ENCODE measurements around the gene MYEF2.

DNA sequence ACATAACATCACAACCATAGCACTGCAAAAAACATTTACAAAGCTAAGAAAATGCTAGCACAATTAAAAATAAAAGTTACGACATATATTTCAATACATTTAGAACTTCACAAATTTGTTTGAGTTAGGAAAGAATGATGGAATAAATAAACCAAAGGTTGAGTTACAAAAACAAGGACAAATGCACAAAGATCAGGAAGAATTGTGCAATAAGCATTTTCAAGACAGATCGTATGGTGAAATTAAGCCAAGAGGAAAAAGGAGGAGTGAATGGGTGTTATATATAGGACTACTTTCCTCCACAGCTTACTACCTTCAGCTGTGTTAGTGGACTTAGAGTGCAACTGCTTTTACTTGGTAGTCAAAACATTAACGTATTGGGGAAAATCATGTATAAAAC lies 7.4 kb upstream of the MYEF2 start:
- TF ChIP-seq, protein P1, sequence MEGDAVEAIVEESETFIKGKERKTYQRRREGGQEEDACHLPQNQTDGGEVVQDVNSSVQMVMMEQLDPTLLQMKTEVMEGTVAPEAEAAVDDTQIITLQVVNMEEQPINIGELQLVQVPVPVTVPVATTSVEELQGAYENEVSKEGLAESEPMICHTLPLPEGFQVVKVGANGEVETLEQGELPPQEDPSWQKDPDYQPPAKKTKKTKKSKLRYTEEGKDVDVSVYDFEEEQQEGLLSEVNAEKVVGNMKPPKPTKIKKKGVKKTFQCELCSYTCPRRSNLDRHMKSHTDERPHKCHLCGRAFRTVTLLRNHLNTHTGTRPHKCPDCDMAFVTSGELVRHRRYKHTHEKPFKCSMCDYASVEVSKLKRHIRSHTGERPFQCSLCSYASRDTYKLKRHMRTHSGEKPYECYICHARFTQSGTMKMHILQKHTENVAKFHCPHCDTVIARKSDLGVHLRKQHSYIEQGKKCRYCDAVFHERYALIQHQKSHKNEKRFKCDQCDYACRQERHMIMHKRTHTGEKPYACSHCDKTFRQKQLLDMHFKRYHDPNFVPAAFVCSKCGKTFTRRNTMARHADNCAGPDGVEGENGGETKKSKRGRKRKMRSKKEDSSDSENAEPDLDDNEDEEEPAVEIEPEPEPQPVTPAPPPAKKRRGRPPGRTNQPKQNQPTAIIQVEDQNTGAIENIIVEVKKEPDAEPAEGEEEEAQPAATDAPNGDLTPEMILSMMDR (IDR thresholded peaks at IDR 0.05; ENCODE audit: extremely low read depth in 1 of 2, insufficient read depth in 1 of 2, low read depth in 1 of 2, low read length in 2 of 2): no peak
- TF ChIP-seq, protein P2, sequence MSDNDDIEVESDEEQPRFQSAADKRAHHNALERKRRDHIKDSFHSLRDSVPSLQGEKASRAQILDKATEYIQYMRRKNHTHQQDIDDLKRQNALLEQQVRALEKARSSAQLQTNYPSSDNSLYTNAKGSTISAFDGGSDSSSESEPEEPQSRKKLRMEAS (IDR thresholded peaks at IDR 0.05; ENCODE audit: insufficient read depth, insufficient read length): no peak
- TF ChIP-seq POLR2AphosphoS5 (IDR thresholded peaks at IDR 0.05; ENCODE audit: insufficient read depth, low read depth, low read length) (no peak), POLR2A (IDR thresholded peaks at IDR 0.05; ENCODE audit: low read depth, low read length) (no peak), JUN (IDR thresholded peaks at IDR 0.05; ENCODE audit: borderline replicate concordance, insufficient read depth, insufficient read length, low read depth) (no peak), EZH2 (IDR thresholded peaks at IDR 0.05; ENCODE audit: borderline replicate concordance, low read depth, low read length, severe bottlenecking) (no peak), FOS (IDR thresholded peaks at IDR 0.05; ENCODE audit: borderline replicate concordance, insufficient read depth, low read length) (no peak), MYC (IDR thresholded peaks at IDR 0.05; ENCODE audit: low read depth, low read length) (no peak), GATA2 (IDR thresholded peaks at IDR 0.05; ENCODE audit: insufficient read depth, insufficient read length, low read depth, low read length) (no peak)
